HCT116 (cell line): ENCODE data around the gene KIAA0232. TPM values are rescaled to one million over a fixed set of nuclear protein-coding genes. Genes with fewer than 3 reads are reported as not detected.

Experiments used
- ATAC-seq: fragments of 200-7000 bp; cut with Tn5 transposase; 2 replicates; pipeline ENCODE4 v1.9.1; 2020; ENCODE audit warnings: mild to moderate bottlenecking, moderate library complexity
- BruUV-seq: library from RNA; stranded (reverse); fragments of 400-500 nt; replicated peaks from 2 replicates; lab custom pipeline; 2021; lab: Mats Ljungman, UMichigan
- CTCF ChIA-PET: fragments of 300-600 bp; sonication (Branson Sonifier 250); formaldehyde crosslinking; loops from one replicate; lab custom pipeline; 2021; ENCODE audit warnings: antibody characterized with exemption; lab: Charles Lee
- POLR2A ChIA-PET: fragments of 300-600, 350-600 bp; sonication (Branson Sonifier 250); formaldehyde crosslinking; loops from one replicate; lab custom pipeline; 2021; ENCODE audit warnings: antibody characterized with exemption; lab: Charles Lee
- RAD21 ChIA-PET, 2 experiments: fragments of 300-600 bp; sonication (Branson Sonifier 250); formaldehyde crosslinking; loops; one replicate each; lab custom pipeline; 2023; ENCODE audit warnings: low total read pairs in 2 of 2; ENCODE audit not compliant: uncharacterized antibody in 2 of 2, unreplicated experiment in 2 of 2, low non-redundant PET in 1 of 2; lab: Charles Lee
- DNase-seq: peaks from one replicate; pipeline ENCODE4 v3.0.0-alpha.2; 2010; ENCODE audit warnings: low read depth, low spot score
- H2AFZ ChIP-seq: fragments of 200-600 bp; shearing (Covaris generic), sonication (generic); 2 replicates; pipeline ENCODE4 v1.6.1; 2017; ENCODE audit warnings: low read depth, mixed run types, mixed read lengths, antibody characterized with exemption, low read length; ENCODE audit not compliant: poor library complexity, severe bottlenecking
- H3K27ac ChIP-seq: 2 replicates; pipeline ENCODE4 v1.5.1; 2012; ENCODE audit warnings: low read depth, low read length
- H3K27me3 ChIP-seq: fragments of 200-600 bp; sonication (generic); 2 replicates; pipeline ENCODE4 v1.6.1; 2016; ENCODE audit warnings: mixed run types, low read length, mixed read lengths; ENCODE audit not compliant: insufficient read depth
- H3K36me3 ChIP-seq, 2 experiments: fragments of 200-500 bp in 1 of 2; fragments of 200-600 bp in 1 of 2; sonication (Bioruptor generic) in 1 of 2; sonication (generic) in 1 of 2; 2 replicates each; pipeline versions ENCODE4 v1.5.1 to v1.6.1; 2014 to 2016; ENCODE audit warnings: low read length in 2 of 2, inconsistent platforms in 1 of 2, mixed read lengths in 1 of 2, mixed run types in 1 of 2; ENCODE audit not compliant: insufficient read depth in 2 of 2, control insufficient read depth in 1 of 2
- H3K4me1 ChIP-seq, 2 experiments: fragments of 200-600 bp in 1 of 2; sonication (generic) in 1 of 2; 2 replicates each; pipeline versions ENCODE4 v1.5.1 to v1.6.1; 2012 to 2017; ENCODE audit warnings: low read length in 2 of 2, inconsistent platforms in 1 of 2, mild to moderate bottlenecking in 1 of 2, mixed read lengths in 1 of 2, mixed run types in 1 of 2, moderate library complexity in 1 of 2; ENCODE audit not compliant: insufficient read depth in 2 of 2, control insufficient read depth in 1 of 2
- H3K4me2 ChIP-seq: fragments of 200-600 bp; sonication (generic); 2 replicates; pipeline ENCODE4 v1.6.1; 2017; ENCODE audit warnings: mixed run types, low read length, mixed read lengths
- H3K4me3 ChIP-seq, 2 experiments: fragments of 200-600 bp in 1 of 2; sonication (generic) in 1 of 2; replicated peaks in 1 of 2; 2 replicates each; pipeline ENCODE4 v1.5.1; 2011 to 2016; ENCODE audit warnings: low read length in 2 of 2, control low read depth in 1 of 2, low read depth in 1 of 2, mild to moderate bottlenecking in 1 of 2, mixed read lengths in 1 of 2, mixed run types in 1 of 2
- H3K79me2 ChIP-seq: fragments of 200-600 bp; sonication (generic); 2 replicates; pipeline ENCODE4 v1.6.1; 2017; ENCODE audit warnings: mild to moderate bottlenecking, mixed run types, low read length, moderate library complexity, mixed read lengths; ENCODE audit not compliant: insufficient read depth
- H3K9ac ChIP-seq: fragments of 200-600 bp; sonication (generic); 2 replicates; pipeline ENCODE4 v1.6.1; 2016; ENCODE audit warnings: low read length, mixed read lengths
- H3K9me2 ChIP-seq: fragments of 200-600 bp; sonication (generic), shearing (Covaris generic); 2 replicates; pipeline ENCODE4 v1.6.1; 2017; ENCODE audit warnings: mixed run types, mild to moderate bottlenecking, moderate library complexity; ENCODE audit not compliant: insufficient read depth
- H3K9me3 ChIP-seq, 2 experiments: fragments of 200-500 bp in 1 of 2; fragments of 200-600 bp in 1 of 2; sonication (Bioruptor generic) in 1 of 2; sonication (generic) in 1 of 2; 2 replicates each; pipeline ENCODE4 v1.6.1; 2014 to 2017; ENCODE audit warnings: low read length in 2 of 2, mixed read lengths in 2 of 2, inconsistent platforms in 1 of 2, low read depth in 1 of 2, mild to moderate bottlenecking in 1 of 2, mixed run types in 1 of 2, moderate library complexity in 1 of 2; ENCODE audit not compliant: control insufficient read depth in 1 of 2, insufficient read depth in 1 of 2
- H4K20me1 ChIP-seq: fragments of 200-600 bp; sonication (generic), shearing (Covaris generic); 2 replicates; pipeline ENCODE4 v1.6.1; 2017; ENCODE audit warnings: mixed run types, mild to moderate bottlenecking, moderate library complexity; ENCODE audit not compliant: insufficient read depth
- CBX3 ChIP-seq: IDR thresholded peaks from 2 replicates; pipeline ENCODE4 v1.6.1; 2012; ENCODE audit warnings: low read depth
- EGR1 ChIP-seq: IDR thresholded peaks from 2 replicates; pipeline ENCODE4 v1.6.1; 2012; ENCODE audit warnings: low read depth
- FOSL1 ChIP-seq: IDR thresholded peaks from 2 replicates; pipeline ENCODE4 v1.6.1; 2012; ENCODE audit warnings: low read depth
- JUND ChIP-seq: IDR thresholded peaks from 2 replicates; pipeline ENCODE4 v1.6.1; 2012
- RAD21 ChIP-seq: IDR thresholded peaks from 2 replicates; pipeline ENCODE4 v1.6.1; 2012; ENCODE audit warnings: low read depth, mild to moderate bottlenecking
- SIN3A ChIP-seq: IDR thresholded peaks from 2 replicates; pipeline ENCODE4 v1.6.1; 2012; ENCODE audit warnings: low read depth
- SP1 ChIP-seq: IDR thresholded peaks from 2 replicates; pipeline ENCODE4 v1.6.1; 2012; ENCODE audit warnings: low read depth
- SRF ChIP-seq: IDR thresholded peaks from 2 replicates; pipeline ENCODE4 v1.6.1; 2012; ENCODE audit warnings: low read depth
- YY1 ChIP-seq: IDR thresholded peaks from 2 replicates; pipeline ENCODE4 v1.6.1; 2011; ENCODE audit warnings: low read length, low read depth, moderate library complexity, mild to moderate bottlenecking; ENCODE audit not compliant: insufficient replicate concordance; ENCODE audit errors: extremely low read depth
- ZFX ChIP-seq: fragments of 450-650 bp; IDR thresholded peaks from 2 replicates; pipeline ENCODE4 v1.6.1; 2017
- intact Hi-C: fragments of 100-400 bp; cut with micrococcal nuclease; formaldehyde crosslinking; loops from 2 replicates; pipeline ENCODE4 v1.10.0; 2022
- total RNA-seq: library from RNA; stranded (reverse); gene quantifications from one replicate; pipeline ENCODE4 v1.2.1, GENCODE V29; 2021; ENCODE audit not compliant: unreplicated experiment
- TF ChIP-seq, protein P1 (sequence below): IDR thresholded peaks from 2 replicates; pipeline ENCODE4 v1.6.1; 2012
- TF ChIP-seq, protein P2 (sequence below): IDR thresholded peaks from 2 replicates; pipeline ENCODE4 v1.6.1; 2012
- TF ChIP-seq, protein P3 (sequence below): IDR thresholded peaks from 2 replicates; pipeline ENCODE4 v1.6.1; 2011; ENCODE audit warnings: mild to moderate bottlenecking, low read length, moderate library complexity; ENCODE audit not compliant: insufficient replicate concordance; ENCODE audit errors: extremely low read depth
- TF ChIP-seq, protein P4 (sequence below), 3 experiments: fragments of 200-600 bp in 1 of 3; sonication (generic) in 1 of 3; IDR thresholded peaks in 2 of 3; conservative IDR thresholded peaks in 1 of 3; 2 replicates each; pipeline ENCODE4 v1.5.1; 2012 to 2017; ENCODE audit warnings: low read depth in 2 of 3, low read length in 2 of 3, antibody characterized with exemption in 1 of 3, borderline replicate concordance in 1 of 3, control low read depth in 1 of 3, mild to moderate bottlenecking in 1 of 3, mixed read lengths in 1 of 3, mixed run types in 1 of 3, moderate library complexity in 1 of 3; ENCODE audit not compliant: insufficient read depth in 1 of 3

The KIAA0232 gene
- total RNA-seq, 1 experiment from 2014 or later, result 18.1 TPM

DNA sequence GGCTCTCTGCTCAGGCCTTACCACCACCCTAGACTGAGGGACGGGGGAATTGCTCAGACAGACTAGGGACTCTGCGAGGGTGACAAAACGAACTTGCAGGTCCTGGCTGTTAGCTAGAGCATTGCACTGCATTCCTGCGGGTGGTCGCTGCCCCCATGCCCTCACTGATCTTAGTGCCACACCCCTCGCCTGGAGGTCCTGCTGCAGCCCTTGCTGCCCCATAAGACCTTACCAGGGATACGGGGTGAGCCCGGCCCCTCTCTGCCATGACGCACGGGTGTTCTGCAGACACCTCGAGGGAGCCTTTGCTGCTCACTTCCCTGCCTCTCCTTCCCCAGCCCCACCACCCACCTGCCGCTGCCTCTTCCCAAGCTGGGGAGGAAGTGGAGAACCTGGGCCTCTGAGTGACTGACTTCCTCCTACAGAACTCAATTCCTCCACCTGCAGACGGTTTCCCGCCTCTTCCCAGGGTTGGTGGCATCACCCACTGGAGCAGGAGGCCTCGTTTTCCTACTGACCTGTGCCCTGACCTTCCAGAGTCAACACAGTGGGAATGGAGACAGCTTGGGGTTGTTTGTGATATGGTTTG, 107.3 kb downstream of the KIAA0232 start:
- Histone ChIP-seq H2AFZ (no peak overlapping the region), H4K20me1 (no peaks in the 10 kb centered on the region), H3K27me3 (no peaks in the 10 kb centered on the region), H3K36me3 (no peaks in the 10 kb centered on the region), H3K4me3 (no peak overlapping the region), H3K9ac (no peak overlapping the region), H3K9me3 (peaks cover 0 to 4% of the 10 kb centered on the region in 2 experiments; a peak in 2 of 4 replicates), H3K79me2 (no peaks in the 10 kb centered on the region), H3K27ac (no peak overlapping the region), H3K4me2 (no peak overlapping the region), H3K4me1 (no peaks in the 10 kb centered on the region), H3K9me2 (no peaks in the 10 kb centered on the region)
- ChIA-PET POLR2A (no interaction called here), CTCF (no interaction called here), RAD21 (no interaction called here)
- TF ChIP-seq ZFX (no peak), SP1 (no peak), YY1 (no peak), FOSL1 (no peak), RAD21 (no peak), JUND (no peak), SRF (no peak), SIN3A (no peak), EGR1 (no peak)
- TF ChIP-seq, protein P1, sequence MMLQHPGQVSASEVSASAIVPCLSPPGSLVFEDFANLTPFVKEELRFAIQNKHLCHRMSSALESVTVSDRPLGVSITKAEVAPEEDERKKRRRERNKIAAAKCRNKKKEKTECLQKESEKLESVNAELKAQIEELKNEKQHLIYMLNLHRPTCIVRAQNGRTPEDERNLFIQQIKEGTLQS, result no peak
- TF ChIP-seq, protein P2, sequence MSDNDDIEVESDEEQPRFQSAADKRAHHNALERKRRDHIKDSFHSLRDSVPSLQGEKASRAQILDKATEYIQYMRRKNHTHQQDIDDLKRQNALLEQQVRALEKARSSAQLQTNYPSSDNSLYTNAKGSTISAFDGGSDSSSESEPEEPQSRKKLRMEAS, result no peak
- DNase-seq (no peak), ATAC-seq (no peak)
- intact Hi-C loops, result no loop called here
- BruUV-seq, result no TSS peak

DNA sequence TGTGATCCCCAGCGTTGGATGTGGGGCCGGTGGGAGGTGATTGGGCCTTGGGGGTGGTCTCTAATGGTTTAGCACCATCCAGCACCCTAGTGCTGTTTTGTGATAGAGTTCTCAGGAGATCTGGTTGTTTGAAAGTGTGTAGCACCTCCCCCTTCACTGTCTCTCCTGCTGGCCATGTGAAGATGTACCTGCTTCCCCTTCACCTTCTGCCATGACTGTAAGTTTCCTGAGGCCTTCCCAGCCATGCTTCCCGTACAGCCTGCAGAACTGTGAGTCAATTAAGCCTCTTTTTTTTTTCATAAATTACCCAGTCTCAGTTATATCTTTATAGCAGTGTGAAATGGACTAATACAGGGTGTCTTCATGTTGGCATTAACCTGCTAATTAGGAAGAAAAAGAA, 107.8 kb downstream of the KIAA0232 start:
- intact Hi-C loops, result no loop called here

More for the DNA sequence above, 107.8 kb downstream of the KIAA0232 start:
- Histone ChIP-seq H3K9me2 (no peaks in the 10 kb centered on the region), H3K27ac (no peak overlapping the region), H3K79me2 (no peaks in the 10 kb centered on the region), H3K9me3 (peaks cover 0 to 4% of the 10 kb centered on the region in 2 experiments; a peak in 2 of 4 replicates), H4K20me1 (no peaks in the 10 kb centered on the region), H3K4me2 (no peak overlapping the region), H3K27me3 (no peaks in the 10 kb centered on the region), H3K4me3 (no peak overlapping the region), H3K36me3 (no peaks in the 10 kb centered on the region), H3K9ac (no peak overlapping the region), H2AFZ (no peak overlapping the region), H3K4me1 (no peaks in the 10 kb centered on the region)
- ATAC-seq (no peak), DNase-seq (no peak)
- no peak for TF ChIP-seq JUND
- no peak for TF ChIP-seq CBX3
- TF ChIP-seq RAD21, result no peak
- TF ChIP-seq EGR1, result no peak
- TF ChIP-seq, protein P3, sequence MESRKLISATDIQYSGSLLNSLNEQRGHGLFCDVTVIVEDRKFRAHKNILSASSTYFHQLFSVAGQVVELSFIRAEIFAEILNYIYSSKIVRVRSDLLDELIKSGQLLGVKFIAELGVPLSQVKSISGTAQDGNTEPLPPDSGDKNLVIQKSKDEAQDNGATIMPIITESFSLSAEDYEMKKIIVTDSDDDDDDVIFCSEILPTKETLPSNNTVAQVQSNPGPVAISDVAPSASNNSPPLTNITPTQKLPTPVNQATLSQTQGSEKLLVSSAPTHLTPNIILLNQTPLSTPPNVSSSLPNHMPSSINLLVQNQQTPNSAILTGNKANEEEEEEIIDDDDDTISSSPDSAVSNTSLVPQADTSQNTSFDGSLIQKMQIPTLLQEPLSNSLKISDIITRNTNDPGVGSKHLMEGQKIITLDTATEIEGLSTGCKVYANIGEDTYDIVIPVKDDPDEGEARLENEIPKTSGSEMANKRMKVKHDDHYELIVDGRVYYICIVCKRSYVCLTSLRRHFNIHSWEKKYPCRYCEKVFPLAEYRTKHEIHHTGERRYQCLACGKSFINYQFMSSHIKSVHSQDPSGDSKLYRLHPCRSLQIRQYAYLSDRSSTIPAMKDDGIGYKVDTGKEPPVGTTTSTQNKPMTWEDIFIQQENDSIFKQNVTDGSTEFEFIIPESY, result no peak
- TF ChIP-seq, protein P4, sequence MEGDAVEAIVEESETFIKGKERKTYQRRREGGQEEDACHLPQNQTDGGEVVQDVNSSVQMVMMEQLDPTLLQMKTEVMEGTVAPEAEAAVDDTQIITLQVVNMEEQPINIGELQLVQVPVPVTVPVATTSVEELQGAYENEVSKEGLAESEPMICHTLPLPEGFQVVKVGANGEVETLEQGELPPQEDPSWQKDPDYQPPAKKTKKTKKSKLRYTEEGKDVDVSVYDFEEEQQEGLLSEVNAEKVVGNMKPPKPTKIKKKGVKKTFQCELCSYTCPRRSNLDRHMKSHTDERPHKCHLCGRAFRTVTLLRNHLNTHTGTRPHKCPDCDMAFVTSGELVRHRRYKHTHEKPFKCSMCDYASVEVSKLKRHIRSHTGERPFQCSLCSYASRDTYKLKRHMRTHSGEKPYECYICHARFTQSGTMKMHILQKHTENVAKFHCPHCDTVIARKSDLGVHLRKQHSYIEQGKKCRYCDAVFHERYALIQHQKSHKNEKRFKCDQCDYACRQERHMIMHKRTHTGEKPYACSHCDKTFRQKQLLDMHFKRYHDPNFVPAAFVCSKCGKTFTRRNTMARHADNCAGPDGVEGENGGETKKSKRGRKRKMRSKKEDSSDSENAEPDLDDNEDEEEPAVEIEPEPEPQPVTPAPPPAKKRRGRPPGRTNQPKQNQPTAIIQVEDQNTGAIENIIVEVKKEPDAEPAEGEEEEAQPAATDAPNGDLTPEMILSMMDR (IDR thresholded peaks at IDR 0.05 in 2 of 3, conservative IDR thresholded peaks at IDR 0.05 in 1 of 3; ENCODE audit: borderline replicate concordance in 1 of 3, insufficient read depth in 1 of 3, low read depth in 2 of 3, low read length in 2 of 3), result no peak
- no peak for TF ChIP-seq SP1
- no peak for TF ChIP-seq SIN3A
- no peak for TF ChIP-seq ZFX
- no peak for TF ChIP-seq SRF
- ChIA-PET RAD21 (no interaction called here), POLR2A (no interaction called here), CTCF (no interaction called here)
- no TSS peak for BruUV-seq
